IMR-90 (cell line): ENCODE results near the gene LANCL3. TPM values are rescaled to one million over a fixed set of nuclear protein-coding genes. Genes with fewer than 3 reads are reported as not detected.

Experiments
- ATAC-seq: fragments of 200-7000 bp; cut with Tn5 transposase; 2 replicates; pipeline ENCODE4 v1.9.1; 2020; ENCODE audit warnings: low read depth, mild to moderate bottlenecking, moderate library complexity
- BruUV-seq: library from RNA; stranded (reverse); fragments of 400-500 nt; replicated peaks from 2 replicates; lab custom pipeline; 2021; lab: Mats Ljungman, UMichigan
- CTCF ChIA-PET: fragments of 300-600 bp; formaldehyde crosslinking; extraction: SDS; loops from one replicate; lab custom pipeline; 2021; ENCODE audit warnings: antibody characterized with exemption; lab: Yijun Ruan, JAX
- POLR2A ChIA-PET: fragments of 300-600 bp; sonication (Branson Sonifier 250); formaldehyde crosslinking; loops from one replicate; lab custom pipeline; 2022; ENCODE audit warnings: antibody characterized with exemption; ENCODE audit not compliant: unreplicated experiment; lab: Charles Lee
- DNase-seq: peaks from one replicate; pipeline ENCODE4 v3.0.0; 2013
- H2AFZ ChIP-seq: replicated peaks from 2 replicates; pipeline ENCODE3; 2013; ENCODE audit warnings: low read length, mild to moderate bottlenecking; ENCODE audit not compliant: poor library complexity
- H2AK5ac ChIP-seq: 2 replicates; pipeline ENCODE4 v1.6.1; 2013; ENCODE audit warnings: low read depth, low read length, inconsistent platforms
- H2AK9ac ChIP-seq: replicated peaks from 2 replicates; pipeline ENCODE3; 2013; ENCODE audit warnings: mild to moderate bottlenecking, low read depth, low read length, moderate library complexity; ENCODE audit not compliant: poor library complexity
- H2BK120ac ChIP-seq: 2 replicates; pipeline ENCODE4 v1.6.1; 2013; ENCODE audit warnings: low read depth, low read length, inconsistent platforms
- H2BK15ac ChIP-seq: 3 replicates; pipeline ENCODE4 v1.6.1; 2013; ENCODE audit warnings: low read depth, low read length, inconsistent platforms
- H2BK20ac ChIP-seq: 2 replicates; pipeline ENCODE4 v1.6.1; 2013; ENCODE audit warnings: low read depth, mild to moderate bottlenecking, inconsistent platforms, low read length, moderate library complexity
- H2BK5ac ChIP-seq: 2 replicates; pipeline ENCODE4 v1.6.1; 2013; ENCODE audit warnings: mild to moderate bottlenecking, low read depth, low read length, inconsistent platforms; ENCODE audit not compliant: poor library complexity, severe bottlenecking
- H3K14ac ChIP-seq: replicated peaks from 2 replicates; pipeline ENCODE4 v1.6.1; 2013; ENCODE audit warnings: low read depth, low read length, inconsistent platforms
- H3K18ac ChIP-seq: 2 replicates; pipeline ENCODE4 v1.6.1; 2013; ENCODE audit warnings: low read depth, low read length, control low read depth
- H3K23ac ChIP-seq: 2 replicates; pipeline ENCODE4 v1.6.1; 2013; ENCODE audit warnings: low read depth, low read length, inconsistent platforms
- H3K27ac ChIP-seq: 2 replicates; pipeline ENCODE4 v1.5.1; 2013; ENCODE audit warnings: mild to moderate bottlenecking, control low read depth, low read length; ENCODE audit not compliant: insufficient read depth
- H3K27me3 ChIP-seq: 2 replicates; pipeline ENCODE4 v1.6.1; 2013; ENCODE audit warnings: low read length; ENCODE audit not compliant: control insufficient read depth, insufficient read depth
- H3K36me3 ChIP-seq: 2 replicates; pipeline ENCODE4 v1.6.1; 2013; ENCODE audit warnings: low read length, mixed read lengths; ENCODE audit not compliant: control insufficient read depth, insufficient read depth
- H3K4ac ChIP-seq: 2 replicates; pipeline ENCODE4 v1.6.1; 2013; ENCODE audit warnings: low read depth, low read length, inconsistent platforms
- H3K4me1 ChIP-seq: 2 replicates; pipeline ENCODE4 v1.6.1; 2013; ENCODE audit warnings: low read length, mixed read lengths; ENCODE audit not compliant: control insufficient read depth, insufficient read depth
- H3K4me2 ChIP-seq: 2 replicates; pipeline ENCODE4 v1.6.1; 2013; ENCODE audit warnings: low read depth, mild to moderate bottlenecking, control low read depth, low read length, moderate library complexity
- H3K4me3 ChIP-seq: 2 replicates; pipeline ENCODE4 v1.5.1; 2013; ENCODE audit warnings: low read depth, mild to moderate bottlenecking, control low read depth, low read length, moderate library complexity; ENCODE audit not compliant: insufficient read depth
- H3K56ac ChIP-seq: 2 replicates; pipeline ENCODE4 v1.6.1; 2013; ENCODE audit warnings: low read length, inconsistent platforms; ENCODE audit not compliant: insufficient read depth; ENCODE audit errors: extremely low read depth
- H3K79me1 ChIP-seq, 2 experiments: 2 replicates each; pipeline ENCODE4 v1.6.1; 2013; ENCODE audit warnings: low read length in 2 of 2, inconsistent platforms in 1 of 2, low read depth in 1 of 2
- H3K9ac ChIP-seq: 2 replicates; pipeline ENCODE4 v1.6.1; 2013; ENCODE audit warnings: low read depth, low read length, control low read depth
- H3K9me1 ChIP-seq: 2 replicates; pipeline ENCODE4 v1.6.1; 2013; ENCODE audit warnings: low read length, inconsistent platforms; ENCODE audit not compliant: insufficient read depth
- H3K9me3 ChIP-seq: 2 replicates; pipeline ENCODE4 v1.6.1; 2013; ENCODE audit warnings: low read length; ENCODE audit not compliant: control insufficient read depth, insufficient read depth
- H4K20me1 ChIP-seq: 2 replicates; pipeline ENCODE4 v1.6.1; 2013; ENCODE audit warnings: low read length, inconsistent platforms; ENCODE audit not compliant: insufficient read depth
- H4K5ac ChIP-seq: 2 replicates; pipeline ENCODE4 v1.6.1; 2013; ENCODE audit warnings: mild to moderate bottlenecking, low read depth, low read length, control low read depth
- H4K8ac ChIP-seq, 2 experiments: 2 replicates each; pipeline ENCODE4 v1.6.1; 2013; ENCODE audit warnings: low read depth in 2 of 2, low read length in 2 of 2, control low read depth in 1 of 2, inconsistent platforms in 1 of 2
- H4K91ac ChIP-seq: 2 replicates; pipeline ENCODE4 v1.6.1; 2013; ENCODE audit warnings: low read depth, low read length, inconsistent platforms; ENCODE audit not compliant: insufficient read depth
- BHLHE40 ChIP-seq: fragments of 150-350 bp; IDR thresholded peaks from 2 replicates; pipeline ENCODE4 v1.6.1; 2016; ENCODE audit warnings: mild to moderate bottlenecking, low read depth, low read length
- CEBPB ChIP-seq: IDR thresholded peaks from 2 replicates; pipeline ENCODE4 v1.6.1; 2012; ENCODE audit warnings: low read depth, low read length, improper control_type of control experiment
- CHD1 ChIP-seq: IDR thresholded peaks from 2 replicates; pipeline ENCODE4 v1.6.1; 2012; ENCODE audit warnings: low read depth, low read length, improper control_type of control experiment
- CTCF ChIP-seq: conservative IDR thresholded peaks from 2 replicates; pipeline ENCODE4 v1.5.1; 2012; ENCODE audit warnings: mild to moderate bottlenecking, low read depth, low read length, improper control_type of control experiment
- FOS ChIP-seq: fragments of 150-350 bp; IDR thresholded peaks from 2 replicates; pipeline ENCODE4 v1.6.1; 2016; ENCODE audit warnings: low read depth, low read length
- MAZ ChIP-seq: IDR thresholded peaks from 2 replicates; pipeline ENCODE4 v1.6.1; 2012; ENCODE audit warnings: low read depth, mild to moderate bottlenecking, low read length, improper control_type of control experiment, moderate library complexity, borderline replicate concordance
- SMC3 ChIP-seq: fragments of 150-350 bp; IDR thresholded peaks from 2 replicates; pipeline ENCODE4 v1.6.1; 2016; ENCODE audit warnings: low read depth, mild to moderate bottlenecking, antibody characterized with exemption, low read length, moderate library complexity
- WGBS, 2 experiments: methylation state at CpG; one replicate each; pipeline versions ENCODE4 v1.1.5 to v1.1.7; 2013; ENCODE audit warnings: missing lambda C conversion rate in 2 of 2; ENCODE audit not compliant: insufficient read length in 1 of 2; ENCODE audit errors: extremely low coverage in 2 of 2; 5-methylcytosine and 5-hydroxymethylcytosine counted together
- dilution Hi-C: fragments of 300-500 bp; cut with HindIII; formaldehyde crosslinking; loops from one replicate; pipeline ENCODE4 v1.14.3; 2018; ENCODE audit warnings: low sequenced_read_pairs; ENCODE audit not compliant: unreplicated experiment
- in situ Hi-C: fragments of 300-500 bp; cut with MboI; formaldehyde crosslinking; loops from 3 replicates; pipeline ENCODE4 v1.14.3; 2019; ENCODE audit warnings: low sequenced_read_pairs, inconsistent platforms, mixed read lengths
- intact Hi-C: fragments of 100-400 bp; cut with micrococcal nuclease; formaldehyde crosslinking; loops from 2 replicates; pipeline ENCODE4 v1.10.0; 2022
- polyA plus RNA-seq, 3 experiments: library from polyadenylated mRNA; depleted of rRNA; stranded (reverse); fragments of >200 nt; gene quantifications; 2 replicates each; pipeline ENCODE4 v1.2.3, GENCODE V29; 2012; ENCODE audit warnings: low replicate concordance in 1 of 3
- total RNA-seq: library from RNA; depleted of rRNA; stranded (reverse); fragments of >200 nt; gene quantifications from 2 replicates; pipeline ENCODE4 v1.2.3, GENCODE V29; 2012

The LANCL3 gene
- total and polyA plus RNA-seq, 2 of the 4 experiments (the other 2 are of a cell fraction), result not detected

GRCh38 chrX:37679888-37680287 lies 108.4 kb downstream of the LANCL3 start:
- H3K9me3 ChIP-seq, result no peaks in the 10 kb centered on the region
- in situ Hi-C loops, result no loop called here
- H2BK120ac ChIP-seq, result no peak overlapping the region
- H3K4me2 ChIP-seq, result no peak overlapping the region
- WGBS, 2 experiments, result no CpG with 5 or more reads among the region's 1 CpG
- H4K20me1 ChIP-seq, result no peaks in the 10 kb centered on the region
- no peak overlapping the region for H3K14ac ChIP-seq
- H2BK15ac ChIP-seq, result no peak overlapping the region
- no peak overlapping the region for H2BK20ac ChIP-seq
- H3K36me3 ChIP-seq, result no peaks in the 10 kb centered on the region
- DNase-seq (no peak), ATAC-seq (no peak)
- H2AK5ac ChIP-seq, result no peak overlapping the region
- ChIA-PET POLR2A (no interaction called here), CTCF (no interaction called here)
- H3K56ac ChIP-seq, result no peak overlapping the region
- no peaks in the 10 kb centered on the region for H3K4me1 ChIP-seq
- H4K5ac ChIP-seq, result no peak overlapping the region
- no peak overlapping the region for H2AFZ ChIP-seq
- no peak overlapping the region for H3K4me3 ChIP-seq
- no TSS peak for BruUV-seq
- H3K9ac ChIP-seq, result no peak overlapping the region
- H2AK9ac ChIP-seq, result no peak overlapping the region
- no peaks in the 10 kb centered on the region for H3K9me1 ChIP-seq
- no peak overlapping the region for H3K18ac ChIP-seq
- H3K79me1 ChIP-seq, result no peaks in the 10 kb centered on the region
- peaks cover 2% of the 10 kb centered on the region for H3K27me3 ChIP-seq
- no peak overlapping the region for H3K4ac ChIP-seq
- dilution Hi-C loops, result no loop called here
- no peak overlapping the region for H3K27ac ChIP-seq
- no peak overlapping the region for H4K91ac ChIP-seq
- intact Hi-C loops, result no loop called here
- no peak overlapping the region for H3K23ac ChIP-seq
- TF ChIP-seq BHLHE40 (no peak), SMC3 (no peak), FOS (no peak), CEBPB (no peak), CTCF (no peak), MAZ (no peak), CHD1 (no peak)
- H2BK5ac ChIP-seq, result no peak overlapping the region
- H4K8ac ChIP-seq, result no peak overlapping the region
